ENCODE measurements around the gene UBE2G2.

- TF ChIP-seq CTCF (IDR thresholded peaks at IDR 0.05) (peak in 1 of 4 experiments; percentile 15), POLR2A (IDR thresholded peaks at IDR 0.05) (no peak), POLR2AphosphoS5 (IDR thresholded peaks at IDR 0.05) (peak; percentile 29)
Observed at GRCh38 chr21:44836666-44837471, 35.2 kb upstream of the UBE2G2 start.

All from prostate gland (tissue), 2 donors.